DND-41 (cell line): ENCODE data around the gene INPP5B.

Experiments used
- ATAC-seq: fragments of 200-7000 bp; cut with Tn5 transposase; 3 replicates; pipeline ENCODE4 v1.9.1; 2021; ENCODE audit warnings: low read depth; ENCODE audit not compliant: insufficient read depth
- DNase-seq: peaks from one replicate; pipeline ENCODE4 v3.0.0-alpha.2; 2020
- H2AFZ ChIP-seq: 2 replicates; pipeline ENCODE4 v1.6.0; 2012; ENCODE audit warnings: low read depth, low read length
- H3K27ac ChIP-seq: 2 replicates; pipeline ENCODE4 v1.5.1; 2012; ENCODE audit warnings: low read length, inconsistent platforms
- H3K27me3 ChIP-seq: fragments of 200-600 bp; sonication (generic); 2 replicates; pipeline ENCODE4 v1.6.0; 2012; ENCODE audit warnings: low read length, mild to moderate bottlenecking, inconsistent platforms; ENCODE audit not compliant: insufficient read depth, poor library complexity
- H3K36me3 ChIP-seq: 2 replicates; pipeline ENCODE4 v1.5.1; 2012; ENCODE audit warnings: low read length, inconsistent platforms; ENCODE audit not compliant: insufficient read depth
- H3K4me1 ChIP-seq: 2 replicates; pipeline ENCODE4 v1.5.1; 2012; ENCODE audit warnings: mild to moderate bottlenecking, low read length; ENCODE audit not compliant: insufficient read depth
- H3K4me2 ChIP-seq: 2 replicates; pipeline ENCODE4 v1.6.0; 2012; ENCODE audit warnings: mild to moderate bottlenecking, moderate library complexity, low read length, inconsistent platforms; ENCODE audit not compliant: insufficient read depth
- H3K4me3 ChIP-seq, 2 experiments: fragments of 200-600 bp in 1 of 2; shearing (Covaris generic) in 1 of 2; 2 replicates each; pipeline ENCODE4 v1.5.1; 2012 to 2016; ENCODE audit warnings: inconsistent platforms in 2 of 2, low read length in 2 of 2, mild to moderate bottlenecking in 2 of 2, low read depth in 1 of 2, moderate library complexity in 1 of 2
- H3K79me2 ChIP-seq: 2 replicates; pipeline ENCODE4 v1.6.0; 2012; ENCODE audit warnings: low read length, inconsistent platforms; ENCODE audit not compliant: insufficient read depth
- H3K9ac ChIP-seq: 2 replicates; pipeline ENCODE4 v1.6.0; 2012; ENCODE audit warnings: low read depth, mild to moderate bottlenecking, inconsistent platforms, low read length, moderate library complexity
- H3K9me3 ChIP-seq: 2 replicates; pipeline ENCODE4 v1.5.1; 2012; ENCODE audit warnings: low read length, moderate library complexity, mild to moderate bottlenecking, inconsistent platforms; ENCODE audit not compliant: insufficient read depth, severe bottlenecking
- H4K20me1 ChIP-seq: 2 replicates; pipeline ENCODE4 v1.6.0; 2012; ENCODE audit warnings: low read length; ENCODE audit not compliant: insufficient read depth
- EZH2 ChIP-seq: IDR thresholded peaks from 3 replicates; pipeline ENCODE4 v1.6.1; 2012; ENCODE audit warnings: borderline replicate concordance, low read depth, mild to moderate bottlenecking, moderate library complexity, low read length, inconsistent platforms; ENCODE audit not compliant: severe bottlenecking
- TF ChIP-seq, protein P1 (sequence below): IDR thresholded peaks from 2 replicates; pipeline ENCODE4 v1.5.1; 2012; ENCODE audit warnings: borderline replicate concordance, low read length, moderate library complexity, mild to moderate bottlenecking; ENCODE audit not compliant: poor library complexity, severe bottlenecking; ENCODE audit errors: extremely low read depth

INPP5B gene

DNA sequence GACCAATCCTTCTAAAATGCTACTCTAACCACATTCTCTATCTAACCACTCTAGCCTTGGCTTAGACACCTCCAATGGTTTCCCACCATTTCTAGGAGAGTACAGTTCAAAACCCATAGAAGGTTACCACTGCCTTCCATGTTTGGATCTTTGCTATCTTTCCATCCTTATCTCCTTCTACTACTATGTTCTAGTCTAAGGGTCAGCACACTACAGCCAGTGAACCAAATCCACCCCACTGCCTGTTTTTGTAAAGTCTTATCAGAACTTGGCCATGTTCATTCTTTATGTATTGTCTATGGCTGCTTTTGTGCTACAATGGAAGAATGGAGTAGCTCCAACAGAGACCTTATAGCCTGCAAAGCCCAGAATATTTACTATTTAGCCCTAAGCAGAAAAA is 93.7 kb downstream of the INPP5B start:
- Histone ChIP-seq H3K27me3 (no peaks in the 10 kb centered on the region), H3K4me2 (no peak overlapping the region), H4K20me1 (peaks cover 21% of the 10 kb centered on the region; the same call in 1 of the 2 replicates), H2AFZ (no peak overlapping the region), H3K36me3 (peaks cover 31% of the 10 kb centered on the region), H3K9ac (no peak overlapping the region), H3K27ac (no peak overlapping the region), H3K9me3 (no peaks in the 10 kb centered on the region), H3K4me1 (peaks cover 23% of the 10 kb centered on the region), H3K4me3 (no peak overlapping the region), H3K79me2 (peaks cover 83% of the 10 kb centered on the region)
- TF ChIP-seq EZH2: no peak
- TF ChIP-seq, protein P1, sequence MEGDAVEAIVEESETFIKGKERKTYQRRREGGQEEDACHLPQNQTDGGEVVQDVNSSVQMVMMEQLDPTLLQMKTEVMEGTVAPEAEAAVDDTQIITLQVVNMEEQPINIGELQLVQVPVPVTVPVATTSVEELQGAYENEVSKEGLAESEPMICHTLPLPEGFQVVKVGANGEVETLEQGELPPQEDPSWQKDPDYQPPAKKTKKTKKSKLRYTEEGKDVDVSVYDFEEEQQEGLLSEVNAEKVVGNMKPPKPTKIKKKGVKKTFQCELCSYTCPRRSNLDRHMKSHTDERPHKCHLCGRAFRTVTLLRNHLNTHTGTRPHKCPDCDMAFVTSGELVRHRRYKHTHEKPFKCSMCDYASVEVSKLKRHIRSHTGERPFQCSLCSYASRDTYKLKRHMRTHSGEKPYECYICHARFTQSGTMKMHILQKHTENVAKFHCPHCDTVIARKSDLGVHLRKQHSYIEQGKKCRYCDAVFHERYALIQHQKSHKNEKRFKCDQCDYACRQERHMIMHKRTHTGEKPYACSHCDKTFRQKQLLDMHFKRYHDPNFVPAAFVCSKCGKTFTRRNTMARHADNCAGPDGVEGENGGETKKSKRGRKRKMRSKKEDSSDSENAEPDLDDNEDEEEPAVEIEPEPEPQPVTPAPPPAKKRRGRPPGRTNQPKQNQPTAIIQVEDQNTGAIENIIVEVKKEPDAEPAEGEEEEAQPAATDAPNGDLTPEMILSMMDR: no peak
- DNase-seq: no peak
- ATAC-seq: no peak

DNA sequence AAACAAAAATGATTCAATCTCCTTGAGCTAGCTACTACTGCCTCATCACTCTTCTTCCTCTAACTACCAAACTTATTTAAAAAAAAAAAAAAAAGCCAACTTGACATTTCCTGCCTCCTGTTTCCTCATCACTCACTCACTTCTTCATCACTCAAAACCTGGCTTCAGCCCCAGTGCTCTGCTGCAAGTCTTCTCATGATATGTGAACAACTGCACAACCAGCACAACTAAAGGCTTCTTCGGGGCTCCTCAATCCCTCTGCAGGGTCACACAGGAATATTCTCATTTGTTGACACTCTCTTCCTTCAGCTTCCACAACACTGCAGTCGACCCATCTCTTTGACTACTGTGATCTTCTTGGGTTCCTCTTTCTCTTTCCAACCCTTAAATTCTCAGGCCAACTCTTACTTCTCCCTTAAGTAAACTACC is 95.1 kb downstream of the INPP5B start:
- Histone ChIP-seq H3K79me2 (peaks cover 81% of the 10 kb centered on the region), H3K4me3 (no peak overlapping the region), H3K4me2 (peak overlapping the region; percentile 7; the same call in 1 of the 2 replicates), H3K36me3 (peaks cover 23% of the 10 kb centered on the region; the same call in 1 of the 2 replicates), H3K4me1 (peaks cover 13% of the 10 kb centered on the region; the same call in 1 of the 2 replicates), H3K27ac (no peak overlapping the region), H3K27me3 (no peaks in the 10 kb centered on the region), H2AFZ (no peak overlapping the region), H3K9me3 (no peaks in the 10 kb centered on the region), H3K9ac (no peak overlapping the region), H4K20me1 (peaks cover 17% of the 10 kb centered on the region; the same call in 1 of the 2 replicates)
- TF ChIP-seq, protein P1: no peak
- no peak for TF ChIP-seq EZH2
- DNase-seq (no peak), ATAC-seq (no peak)

DNA sequence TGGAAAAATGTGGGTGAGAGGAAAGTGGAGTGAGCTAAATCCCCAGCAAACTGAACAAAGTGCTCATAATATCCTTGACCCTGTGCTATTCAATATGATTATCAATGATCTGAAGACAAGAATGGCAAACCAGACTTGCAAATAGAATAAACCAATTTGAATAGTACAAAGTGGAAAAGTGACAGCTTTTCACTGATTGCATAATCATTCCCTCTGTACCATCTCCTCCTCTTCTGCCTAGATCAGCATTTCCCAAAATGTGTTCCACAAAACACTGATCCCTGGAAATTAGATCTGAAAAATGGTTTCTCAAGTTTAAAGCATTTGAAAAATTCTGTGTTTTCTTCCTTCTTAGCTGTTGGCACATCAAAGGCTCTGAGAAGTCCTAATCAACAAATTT is 95.6 kb downstream of the INPP5B start:
- Histone ChIP-seq H3K27ac (no peak overlapping the region), H3K4me3 (no peak overlapping the region), H3K9me3 (no peaks in the 10 kb centered on the region), H3K4me2 (no peak overlapping the region), H3K36me3 (peaks cover 21% of the 10 kb centered on the region; the same call in 1 of the 2 replicates), H3K4me1 (peaks cover 14% of the 10 kb centered on the region; the same call in 1 of the 2 replicates), H3K79me2 (peaks cover 82% of the 10 kb centered on the region), H2AFZ (no peak overlapping the region), H3K9ac (no peak overlapping the region), H3K27me3 (no peaks in the 10 kb centered on the region), H4K20me1 (peaks cover 17% of the 10 kb centered on the region; the same call in 1 of the 2 replicates)
- ATAC-seq: no peak
- no peak for DNase-seq
- TF ChIP-seq, protein P1: no peak
- TF ChIP-seq EZH2: no peak

DNA sequence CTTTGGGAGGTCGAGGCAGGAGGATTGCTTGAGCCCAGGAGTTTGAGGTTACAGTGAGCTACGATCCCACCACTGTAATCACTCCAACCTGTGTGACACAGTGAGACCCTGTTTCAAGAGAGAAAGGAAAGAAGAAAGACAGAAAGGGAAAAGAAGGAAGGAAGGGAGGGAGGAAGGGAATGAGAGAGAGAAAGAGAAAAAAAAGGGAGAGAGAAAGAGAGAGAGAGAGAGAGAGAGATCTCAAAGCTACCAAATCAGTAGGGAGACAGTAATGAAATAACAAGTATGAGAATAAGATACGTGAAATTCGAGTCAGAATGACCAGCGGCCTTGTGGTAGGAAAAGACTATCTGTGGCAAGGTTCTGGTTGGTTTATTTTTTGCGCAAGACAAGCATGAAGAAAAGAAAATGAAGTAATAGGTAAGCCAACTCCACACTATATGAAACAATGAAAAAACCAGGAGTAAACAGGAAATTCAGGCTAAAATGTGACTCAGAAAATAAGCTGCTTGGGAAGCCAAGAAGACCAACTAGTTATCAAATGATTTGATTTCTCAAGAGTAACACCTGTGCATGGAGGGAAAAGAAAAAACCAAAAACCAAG is 96.4 kb downstream of the INPP5B start:
- no peak overlapping the region for H3K9ac ChIP-seq
- no peak overlapping the region for H3K4me2 ChIP-seq
- H3K4me1 ChIP-seq: peaks cover 14% of the 10 kb centered on the region; the same call in 1 of the 2 replicates
- no peaks in the 10 kb centered on the region for H3K27me3 ChIP-seq
- no peak for TF ChIP-seq EZH2
- H3K36me3 ChIP-seq: peaks cover 20% of the 10 kb centered on the region; the same call in 1 of the 2 replicates
- DNase-seq: no peak
- no peak for ATAC-seq
- H2AFZ ChIP-seq: no peak overlapping the region
- H3K79me2 ChIP-seq: peaks cover 89% of the 10 kb centered on the region
- no peaks in the 10 kb centered on the region for H3K9me3 ChIP-seq
- H3K27ac ChIP-seq: no peak overlapping the region
- H3K4me3 ChIP-seq: no peak overlapping the region
- H4K20me1 ChIP-seq: peaks cover 17% of the 10 kb centered on the region; the same call in 1 of the 2 replicates
